Measurements from ENCODE around the gene GATB. TPM values are rescaled to one million over a fixed set of nuclear protein-coding genes. Genes with fewer than 3 reads are reported as not detected.
A peak's percentile ranks its signal among the peaks of the same experiment; 100 is the strongest.

Gene GATB
- total and polyA plus RNA-seq, 11 donors: 32.8 to 182 (median 83.4) TPM

DNA sequence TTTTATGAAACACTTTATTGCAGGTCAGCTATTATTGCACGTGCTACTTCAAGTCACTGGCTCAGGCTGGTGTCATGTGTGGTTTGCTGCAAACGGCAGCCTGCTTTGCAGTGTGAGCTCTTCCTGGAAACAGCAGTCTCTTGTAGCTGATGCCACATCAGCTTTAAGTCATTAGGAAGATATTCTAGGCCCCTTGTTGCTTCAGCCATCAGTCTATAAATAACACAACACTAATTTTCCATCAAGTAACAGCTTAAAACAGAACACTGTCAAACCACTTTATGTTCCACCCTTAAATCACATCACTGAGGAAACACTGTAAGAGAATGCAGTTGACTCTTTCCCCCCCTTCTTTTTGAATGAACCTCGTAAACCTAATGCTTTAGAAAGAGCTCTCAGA is 93.8 kb downstream of the GATB start:
- TF ChIP-seq POLR2A (IDR thresholded peaks at IDR 0.05): no peak
- TF ChIP-seq, protein P1, sequence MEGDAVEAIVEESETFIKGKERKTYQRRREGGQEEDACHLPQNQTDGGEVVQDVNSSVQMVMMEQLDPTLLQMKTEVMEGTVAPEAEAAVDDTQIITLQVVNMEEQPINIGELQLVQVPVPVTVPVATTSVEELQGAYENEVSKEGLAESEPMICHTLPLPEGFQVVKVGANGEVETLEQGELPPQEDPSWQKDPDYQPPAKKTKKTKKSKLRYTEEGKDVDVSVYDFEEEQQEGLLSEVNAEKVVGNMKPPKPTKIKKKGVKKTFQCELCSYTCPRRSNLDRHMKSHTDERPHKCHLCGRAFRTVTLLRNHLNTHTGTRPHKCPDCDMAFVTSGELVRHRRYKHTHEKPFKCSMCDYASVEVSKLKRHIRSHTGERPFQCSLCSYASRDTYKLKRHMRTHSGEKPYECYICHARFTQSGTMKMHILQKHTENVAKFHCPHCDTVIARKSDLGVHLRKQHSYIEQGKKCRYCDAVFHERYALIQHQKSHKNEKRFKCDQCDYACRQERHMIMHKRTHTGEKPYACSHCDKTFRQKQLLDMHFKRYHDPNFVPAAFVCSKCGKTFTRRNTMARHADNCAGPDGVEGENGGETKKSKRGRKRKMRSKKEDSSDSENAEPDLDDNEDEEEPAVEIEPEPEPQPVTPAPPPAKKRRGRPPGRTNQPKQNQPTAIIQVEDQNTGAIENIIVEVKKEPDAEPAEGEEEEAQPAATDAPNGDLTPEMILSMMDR (IDR thresholded peaks at IDR 0.05): no peak
- no peaks in the 10 kb centered on the region for H3K9me3 ChIP-seq
- no peak overlapping the region for H3K4me3 ChIP-seq
- H3K4me1 ChIP-seq: peaks cover 0 to 37% (median 1%) of the 10 kb centered on the region in 12 donors
- peaks cover 0 to 8% (median 0%) of the 10 kb centered on the region in 9 donors for H3K36me3 ChIP-seq
- ATAC-seq (peak in 2 of 4 donors; percentile 78), DNase-seq (no peak)
- intact Hi-C loops (cut with DNase I): no loop called here
- WGBS, 4 donors: 19 to 49% (median 35%) methylated on average over 3 of the region's 3 CpGs
- H3K27ac ChIP-seq: peak overlapping the region in 9 of 12 donors; percentile 49 to 83 (median 71)
- no peaks in the 10 kb centered on the region for H3K27me3 ChIP-seq

DNA sequence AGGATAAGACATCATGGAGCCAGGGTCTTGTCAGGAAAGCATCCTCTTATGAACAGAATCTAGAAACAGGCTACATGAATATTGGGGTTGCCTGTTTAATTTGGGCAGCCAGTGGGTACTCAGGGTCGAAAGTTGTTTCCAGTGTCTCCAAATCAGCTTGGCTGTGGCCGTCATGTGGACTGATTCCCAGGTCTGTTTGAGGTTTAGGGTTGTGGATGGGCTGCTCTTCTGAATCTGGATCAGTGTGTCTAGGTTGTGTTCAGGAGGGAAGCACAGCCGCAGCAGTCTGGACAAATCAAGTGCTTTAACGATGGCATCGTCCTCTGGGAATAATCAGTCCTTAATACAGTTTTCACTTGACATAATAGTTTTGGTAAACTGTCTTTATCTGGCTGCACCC is 94.3 kb downstream of the GATB start:
- DNase-seq (no peak), ATAC-seq (no peak)
- no peaks in the 10 kb centered on the region for H3K27me3 ChIP-seq
- peaks cover 0 to 8% (median 0%) of the 10 kb centered on the region in 9 donors for H3K36me3 ChIP-seq
- H3K27ac ChIP-seq: peak overlapping the region in 9 of 12 donors; percentile 20 to 83 (median 69)
- no peaks in the 10 kb centered on the region for H3K9me3 ChIP-seq
- H3K4me1 ChIP-seq: peaks cover 0 to 31% (median under 1%) of the 10 kb centered on the region in 12 donors
- TF ChIP-seq, protein P1 (IDR thresholded peaks at IDR 0.05): no peak
- no peak for TF ChIP-seq POLR2A (IDR thresholded peaks at IDR 0.05)
- WGBS, 4 donors: 50 to 82% (median 70%) methylated on average over 5 of the region's 5 CpGs
- intact Hi-C loops (cut with DNase I): no loop called here
- H3K4me3 ChIP-seq: no peak overlapping the region

- Histone ChIP-seq H3K27ac (peak overlapping the region in 3 of 12 donors; percentile 59 to 83 (median 77)), H3K36me3 (peaks cover 0 to 6% (median 0%) of the 10 kb centered on the region in 9 donors), H3K9me3 (no peaks in the 10 kb centered on the region), H3K4me1 (peaks cover 0 to 24% (median 0%) of the 10 kb centered on the region in 12 donors), H3K4me3 (no peak overlapping the region), H3K27me3 (no peaks in the 10 kb centered on the region)
- intact Hi-C loops (cut with DNase I): no loop called here
- no peak for DNase-seq
- TF ChIP-seq, protein P1 (IDR thresholded peaks at IDR 0.05): no peak
- TF ChIP-seq POLR2A (IDR thresholded peaks at IDR 0.05): no peak
- WGBS, 4 donors: 74 to 89% (median 79%) methylated on average over 9 of the region's 9 CpGs
- ATAC-seq: no peak
Observed at GRCh38 chr4:151665785-151666127, 95.1 kb downstream of the GATB start.

DNA sequence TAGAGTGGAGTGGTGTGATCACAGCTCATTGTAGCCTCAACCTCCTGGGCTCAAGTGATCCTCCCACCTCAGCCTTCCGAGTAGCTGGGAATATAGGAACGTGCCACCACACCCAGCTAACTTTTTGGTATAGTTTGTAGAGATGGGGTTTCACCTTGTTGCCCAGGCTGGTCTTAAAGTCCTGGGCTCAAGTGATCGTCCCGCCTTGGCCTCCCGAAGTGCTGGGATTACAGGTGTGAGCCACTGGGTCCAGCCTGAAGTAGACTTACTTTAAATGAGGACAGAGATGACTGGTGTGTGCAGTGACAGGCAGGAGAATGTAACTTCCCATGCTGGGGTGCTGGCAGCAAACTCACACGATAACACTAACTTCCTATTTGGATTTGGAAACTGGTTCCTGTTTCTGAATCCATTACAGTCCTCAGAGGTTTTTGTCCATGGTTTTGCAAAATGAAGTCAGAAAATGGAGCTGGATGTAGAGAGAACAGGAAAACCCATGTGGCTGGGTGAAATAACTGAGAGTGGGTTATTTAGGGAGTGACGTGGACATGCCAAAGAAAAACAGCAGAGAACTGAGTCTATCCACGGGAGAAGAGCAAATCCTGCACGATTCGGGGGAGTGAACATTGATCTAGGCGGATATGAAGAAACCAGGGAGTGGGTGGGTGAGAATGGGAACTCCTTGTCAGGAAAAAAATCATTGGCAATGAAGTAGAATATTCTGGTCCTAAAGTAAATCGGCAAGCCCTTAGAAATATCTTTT is 95.6 kb downstream of the GATB start:
- TF ChIP-seq, protein P1 (IDR thresholded peaks at IDR 0.05): no peak
- TF ChIP-seq POLR2A (IDR thresholded peaks at IDR 0.05): no peak
- no peaks in the 10 kb centered on the region for H3K9me3 ChIP-seq
- H3K36me3 ChIP-seq: peaks cover 0 to 6% (median 0%) of the 10 kb centered on the region in 9 donors
- no peak for ATAC-seq
- no peak for DNase-seq
- H3K27me3 ChIP-seq: no peaks in the 10 kb centered on the region
- intact Hi-C loops (cut with DNase I): no loop called here
- 70 to 81% (median 75%) methylated on average over 10 to 12 of the region's 12 CpGs for WGBS, 4 donors
- no peak overlapping the region for H3K4me3 ChIP-seq
- H3K27ac ChIP-seq: peak overlapping the region in 1 of 12 donors; percentile 77
- peaks cover 0 to 21% (median 0%) of the 10 kb centered on the region in 12 donors for H3K4me1 ChIP-seq

Data from heart left ventricle (tissue), 16 donors.